Stomach (tissue), 4 donors: Measurements from ENCODE around the gene POMGNT2.

Source experiments
- POLR2A ChIP-seq, 4 donors: fragments of 450-650 bp; IDR thresholded peaks; one replicate each; pipeline ENCODE4 v1.6.1; 2016; ENCODE audit warnings: antibody characterized with exemption in 4 of 4, control low read depth in 2 of 4, mild to moderate bottlenecking in 1 of 4, moderate library complexity in 1 of 4
- POLR2AphosphoS5 ChIP-seq, 3 donors: sonication (generic); formaldehyde crosslinking; IDR thresholded peaks; one replicate each; pipeline ENCODE4 v1.6.1; 2016; ENCODE audit warnings: antibody characterized with exemption in 3 of 3
- TF ChIP-seq, protein P1 (sequence below), 7 experiments: fragments of 450-650 bp in 4 of 7; fragments of 200-600 bp in 3 of 7; sonication (generic) in 3 of 7; IDR thresholded peaks; one replicate each; pipeline ENCODE4 v1.5.1; 2016 to 2019; ENCODE audit warnings: antibody characterized with exemption in 7 of 7, control low read depth in 2 of 7, mild to moderate bottlenecking in 1 of 7

- TF ChIP-seq, protein P1, sequence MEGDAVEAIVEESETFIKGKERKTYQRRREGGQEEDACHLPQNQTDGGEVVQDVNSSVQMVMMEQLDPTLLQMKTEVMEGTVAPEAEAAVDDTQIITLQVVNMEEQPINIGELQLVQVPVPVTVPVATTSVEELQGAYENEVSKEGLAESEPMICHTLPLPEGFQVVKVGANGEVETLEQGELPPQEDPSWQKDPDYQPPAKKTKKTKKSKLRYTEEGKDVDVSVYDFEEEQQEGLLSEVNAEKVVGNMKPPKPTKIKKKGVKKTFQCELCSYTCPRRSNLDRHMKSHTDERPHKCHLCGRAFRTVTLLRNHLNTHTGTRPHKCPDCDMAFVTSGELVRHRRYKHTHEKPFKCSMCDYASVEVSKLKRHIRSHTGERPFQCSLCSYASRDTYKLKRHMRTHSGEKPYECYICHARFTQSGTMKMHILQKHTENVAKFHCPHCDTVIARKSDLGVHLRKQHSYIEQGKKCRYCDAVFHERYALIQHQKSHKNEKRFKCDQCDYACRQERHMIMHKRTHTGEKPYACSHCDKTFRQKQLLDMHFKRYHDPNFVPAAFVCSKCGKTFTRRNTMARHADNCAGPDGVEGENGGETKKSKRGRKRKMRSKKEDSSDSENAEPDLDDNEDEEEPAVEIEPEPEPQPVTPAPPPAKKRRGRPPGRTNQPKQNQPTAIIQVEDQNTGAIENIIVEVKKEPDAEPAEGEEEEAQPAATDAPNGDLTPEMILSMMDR (IDR thresholded peaks at IDR 0.05) = no peak
- TF ChIP-seq POLR2A (IDR thresholded peaks at IDR 0.05) (no peak), POLR2AphosphoS5 (IDR thresholded peaks at IDR 0.05) (no peak)
These were observed 42.2 kb upstream of the POMGNT2 start for GRCh38 chr3:43148033-43148432.
